ENCODE measurements around the gene MYO1E. TPM values are rescaled to one million over a fixed set of nuclear protein-coding genes. Genes with fewer than 3 reads are reported as not detected.

Gene MYO1E
- total and polyA plus RNA-seq, 4 experiments from 2014 or later: 2.1 to 4.6 TPM; not detected in 2

- Mint-ChIP-seq H3K27me3 (peaks cover 0 to 13% of the 10 kb centered on the region in 2 donors), H3K36me3 (no peaks in the 10 kb centered on the region), H3K9me3 (no peaks in the 10 kb centered on the region), H3K4me1 (peaks cover 0 to 16% (median 4%) of the 10 kb centered on the region in 4 donors), H3K27ac (no peak overlapping the region), H3K4me3 (no peak overlapping the region)
- ChIA-PET CTCF (ENCODE audit: partially characterized antibody) (no interaction called here), POLR2A (ENCODE audit: partially characterized antibody) (interaction anchor here (0.6 kb wide), 1 partner anchor 32 kb away, joined by 3 read pairs; no protein-coding TSS in a partner anchor)
- no peaks in the 10 kb centered on the region for H3K9me3 ChIP-seq (ENCODE audit: control insufficient read depth in 1 of 2, low read length in 2 of 2)
- no peaks in the 10 kb centered on the region for H3K27me3 ChIP-seq (ENCODE audit: insufficient read depth, low read length)
- no peaks in the 10 kb centered on the region for H3K36me3 ChIP-seq (ENCODE audit: insufficient read depth, low read length)
- H3K27ac ChIP-seq (ENCODE audit: low read depth, low read length): no peak overlapping the region
- DNase-seq: no peak
- H3K4me1 ChIP-seq (ENCODE audit: insufficient read depth, low read length): no peaks in the 10 kb centered on the region
- no peak overlapping the region for H3K4me3 ChIP-seq (ENCODE audit: low read length in 2 of 2)
- intact Hi-C loops (cut with micrococcal nuclease): no loop called here
Measured at GRCh38 chr15:59352189-59352588, 20.5 kb downstream of the MYO1E start.

- no peak for DNase-seq
- Mint-ChIP-seq H3K36me3 (no peaks in the 10 kb centered on the region), H3K27ac (no peak overlapping the region), H3K4me1 (peaks cover 0 to 15% (median 4%) of the 10 kb centered on the region in 4 donors), H3K4me3 (no peak overlapping the region), H3K9me3 (no peaks in the 10 kb centered on the region), H3K27me3 (peaks cover 5 to 13% of the 10 kb centered on the region in 2 donors)
- H3K36me3 ChIP-seq (ENCODE audit: insufficient read depth, low read length): no peaks in the 10 kb centered on the region
- no peaks in the 10 kb centered on the region for H3K9me3 ChIP-seq (ENCODE audit: control insufficient read depth in 1 of 2, low read length in 2 of 2)
- H3K27ac ChIP-seq (ENCODE audit: low read depth, low read length): no peak overlapping the region
- CTCF ChIA-PET (ENCODE audit: partially characterized antibody): interaction anchor here (0.6 kb wide), 1 partner anchor 20 kb away, joined by 3 read pairs; no protein-coding TSS in a partner anchor
- H3K4me1 ChIP-seq (ENCODE audit: insufficient read depth, low read length): no peaks in the 10 kb centered on the region
- H3K4me3 ChIP-seq (ENCODE audit: low read length in 2 of 2): no peak overlapping the region
- POLR2A ChIA-PET (ENCODE audit: partially characterized antibody): no interaction called here
- intact Hi-C loops (cut with micrococcal nuclease): no loop called here
- no peaks in the 10 kb centered on the region for H3K27me3 ChIP-seq (ENCODE audit: insufficient read depth, low read length)
Measured at GRCh38 chr15:59350421-59350732, 22.3 kb downstream of the MYO1E start.

GRCh38 chr15:59349680-59350420 is 22.8 kb downstream of the MYO1E start:
- Histone ChIP-seq H3K4me1 (ENCODE audit: insufficient read depth, low read length) (no peaks in the 10 kb centered on the region), H3K36me3 (ENCODE audit: insufficient read depth, low read length) (no peaks in the 10 kb centered on the region), H3K9me3 (ENCODE audit: control insufficient read depth in 1 of 2, low read length in 2 of 2) (no peaks in the 10 kb centered on the region), H3K27ac (ENCODE audit: low read depth, low read length) (no peak overlapping the region), H3K27me3 (ENCODE audit: insufficient read depth, low read length) (no peaks in the 10 kb centered on the region), H3K4me3 (ENCODE audit: low read length in 2 of 2) (no peak overlapping the region)
- H3K36me3 Mint-ChIP-seq: no peaks in the 10 kb centered on the region
- intact Hi-C loops (cut with micrococcal nuclease): no loop called here
- H3K4me1 Mint-ChIP-seq: peaks cover 0 to 10% (median under 1%) of the 10 kb centered on the region in 4 donors
- ChIA-PET POLR2A (ENCODE audit: partially characterized antibody) (no interaction called here), CTCF (ENCODE audit: partially characterized antibody) (no interaction called here)
- H3K9me3 Mint-ChIP-seq: no peaks in the 10 kb centered on the region
- no peak for DNase-seq
- H3K27ac Mint-ChIP-seq: no peak overlapping the region
- H3K27me3 Mint-ChIP-seq: peaks cover 5 to 13% of the 10 kb centered on the region in 2 donors
- H3K4me3 Mint-ChIP-seq: no peak overlapping the region

- Histone ChIP-seq H3K27me3 (ENCODE audit: insufficient read depth, low read length) (no peaks in the 10 kb centered on the region), H3K4me1 (ENCODE audit: insufficient read depth, low read length) (no peaks in the 10 kb centered on the region), H3K4me3 (ENCODE audit: low read length in 2 of 2) (no peak overlapping the region), H3K27ac (ENCODE audit: low read depth, low read length) (no peak overlapping the region), H3K9me3 (ENCODE audit: control insufficient read depth in 1 of 2, low read length in 2 of 2) (no peaks in the 10 kb centered on the region), H3K36me3 (ENCODE audit: insufficient read depth, low read length) (no peaks in the 10 kb centered on the region)
- POLR2A ChIA-PET (ENCODE audit: partially characterized antibody): no interaction called here
- H3K4me3 Mint-ChIP-seq: no peak overlapping the region
- H3K9me3 Mint-ChIP-seq: no peaks in the 10 kb centered on the region
- H3K27me3 Mint-ChIP-seq: peaks cover 7 to 8% of the 10 kb centered on the region in 2 donors
- intact Hi-C loops (cut with micrococcal nuclease): no loop called here
- DNase-seq: no peak
- no peak overlapping the region for H3K27ac Mint-ChIP-seq
- no peaks in the 10 kb centered on the region for H3K36me3 Mint-ChIP-seq
- H3K4me1 Mint-ChIP-seq: no peaks in the 10 kb centered on the region
- CTCF ChIA-PET (ENCODE audit: partially characterized antibody): no interaction called here
Measured at GRCh38 chr15:59347915-59348314, 24.8 kb downstream of the MYO1E start.

GRCh38 chr15:59346951-59347350 is 25.7 kb downstream of the MYO1E start:
- no peaks in the 10 kb centered on the region for H3K36me3 ChIP-seq (ENCODE audit: insufficient read depth, low read length)
- no peaks in the 10 kb centered on the region for H3K4me1 ChIP-seq (ENCODE audit: insufficient read depth, low read length)
- ChIA-PET CTCF (ENCODE audit: partially characterized antibody) (no interaction called here), POLR2A (ENCODE audit: partially characterized antibody) (no interaction called here)
- H3K27me3 ChIP-seq (ENCODE audit: insufficient read depth, low read length): no peaks in the 10 kb centered on the region
- peaks cover 6 to 7% of the 10 kb centered on the region in 2 donors for H3K27me3 Mint-ChIP-seq
- H3K4me1 Mint-ChIP-seq: no peaks in the 10 kb centered on the region
- H3K27ac ChIP-seq (ENCODE audit: low read depth, low read length): no peak overlapping the region
- no peaks in the 10 kb centered on the region for H3K9me3 ChIP-seq (ENCODE audit: control insufficient read depth in 1 of 2, low read length in 2 of 2)
- no peaks in the 10 kb centered on the region for H3K36me3 Mint-ChIP-seq
- H3K4me3 Mint-ChIP-seq: no peak overlapping the region
- H3K9me3 Mint-ChIP-seq: no peaks in the 10 kb centered on the region
- H3K27ac Mint-ChIP-seq: no peak overlapping the region
- DNase-seq: no peak
- intact Hi-C loops (cut with micrococcal nuclease): no loop called here
- no peak overlapping the region for H3K4me3 ChIP-seq (ENCODE audit: low read length in 2 of 2)

GRCh38 chr15:59345326-59345725 is 27.3 kb downstream of the MYO1E start:
- no peaks in the 10 kb centered on the region for H3K27me3 ChIP-seq (ENCODE audit: insufficient read depth, low read length)
- ChIA-PET POLR2A (ENCODE audit: partially characterized antibody) (no interaction called here), CTCF (ENCODE audit: partially characterized antibody) (no interaction called here)
- no peak overlapping the region for H3K4me3 Mint-ChIP-seq
- H3K4me1 ChIP-seq (ENCODE audit: insufficient read depth, low read length): no peaks in the 10 kb centered on the region
- H3K27ac ChIP-seq (ENCODE audit: low read depth, low read length): no peak overlapping the region
- no peaks in the 10 kb centered on the region for H3K9me3 Mint-ChIP-seq
- peaks cover under 1 to 7% of the 10 kb centered on the region in 2 donors for H3K27me3 Mint-ChIP-seq
- H3K27ac Mint-ChIP-seq: no peak overlapping the region
- H3K9me3 ChIP-seq (ENCODE audit: control insufficient read depth in 1 of 2, low read length in 2 of 2): no peaks in the 10 kb centered on the region
- H3K36me3 Mint-ChIP-seq: no peaks in the 10 kb centered on the region
- no peak overlapping the region for H3K4me3 ChIP-seq (ENCODE audit: low read length in 2 of 2)
- intact Hi-C loops (cut with micrococcal nuclease): no loop called here
- DNase-seq: no peak
- H3K36me3 ChIP-seq (ENCODE audit: insufficient read depth, low read length): no peaks in the 10 kb centered on the region
- H3K4me1 Mint-ChIP-seq: no peaks in the 10 kb centered on the region

GRCh38 chr15:59344311-59344710 is 28.4 kb downstream of the MYO1E start:
- intact Hi-C loops (cut with micrococcal nuclease): no loop called here
- no peaks in the 10 kb centered on the region for H3K9me3 Mint-ChIP-seq
- POLR2A ChIA-PET (ENCODE audit: partially characterized antibody): no interaction called here

More at GRCh38 chr15:59344311-59344710, 28.4 kb downstream of the MYO1E start:
- Mint-ChIP-seq H3K27me3 (peaks cover 1 to 7% of the 10 kb centered on the region in 2 donors), H3K36me3 (no peaks in the 10 kb centered on the region), H3K4me3 (no peak overlapping the region), H3K27ac (no peak overlapping the region), H3K4me1 (no peaks in the 10 kb centered on the region)
- no peak overlapping the region for H3K27ac ChIP-seq (ENCODE audit: low read depth, low read length)
- H3K9me3 ChIP-seq (ENCODE audit: control insufficient read depth in 1 of 2, low read length in 2 of 2): no peaks in the 10 kb centered on the region
- CTCF ChIA-PET (ENCODE audit: partially characterized antibody): no interaction called here
- no peak overlapping the region for H3K4me3 ChIP-seq (ENCODE audit: low read length in 2 of 2)
- H3K27me3 ChIP-seq (ENCODE audit: insufficient read depth, low read length): no peaks in the 10 kb centered on the region
- H3K4me1 ChIP-seq (ENCODE audit: insufficient read depth, low read length): no peaks in the 10 kb centered on the region
- no peak for DNase-seq
- H3K36me3 ChIP-seq (ENCODE audit: insufficient read depth, low read length): no peaks in the 10 kb centered on the region

All from CD4-positive, alpha-beta memory T cell (primary cell).